DND-41 (cell line): ENCODE measurements around the gene MPV17.

Experiments used
- CTCF ChIP-seq: IDR thresholded peaks from 2 replicates; pipeline ENCODE4 v1.5.1; 2012; ENCODE audit warnings: borderline replicate concordance, low read length, moderate library complexity, mild to moderate bottlenecking; ENCODE audit not compliant: poor library complexity, severe bottlenecking; ENCODE audit errors: extremely low read depth
- EZH2 ChIP-seq: IDR thresholded peaks from 3 replicates; pipeline ENCODE4 v1.6.1; 2012; ENCODE audit warnings: borderline replicate concordance, low read depth, mild to moderate bottlenecking, moderate library complexity, low read length, inconsistent platforms; ENCODE audit not compliant: severe bottlenecking

- TF ChIP-seq EZH2 (no peak), CTCF (no peak)
Measured at GRCh38 chr2:27284996-27285395, 37.9 kb downstream of the MPV17 start.
